AG09319 (cell line): ENCODE results near the gene PRDM5.

Experiments used
- DNase-seq: peaks from one replicate; pipeline ENCODE4 v3.0.0-alpha.2; 2010; ENCODE audit warnings: low read depth; ENCODE audit errors: extremely low read depth
- CTCF ChIP-seq: IDR thresholded peaks from 2 replicates; pipeline ENCODE4 v1.5.1; 2011; ENCODE audit warnings: low read depth, mild to moderate bottlenecking, inconsistent platforms, low read length, moderate library complexity

PRDM5 gene

GRCh38 chr4:120915336-120915735 lies 7.2 kb downstream of the PRDM5 start:
- no peak for DNase-seq

DNA sequence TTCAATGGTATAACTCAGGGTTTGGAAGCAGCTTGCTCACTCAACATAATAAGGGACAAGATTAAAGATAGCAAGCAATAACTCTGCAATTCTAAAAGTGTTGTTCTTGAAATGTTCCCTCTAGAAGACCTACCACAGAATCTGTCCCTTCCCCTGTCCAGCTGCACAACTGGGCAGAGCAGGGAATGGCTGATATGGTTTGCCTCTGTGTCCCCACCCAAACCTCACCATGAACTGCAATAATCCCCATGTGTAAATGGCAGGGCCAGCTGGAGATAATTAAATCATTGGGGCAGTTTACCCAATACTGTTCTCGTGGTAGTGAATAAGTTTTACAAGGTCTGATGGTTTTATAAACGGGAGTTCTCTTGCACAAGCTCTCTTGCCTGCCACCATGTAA lies 19.1 kb downstream of the PRDM5 start:
- no peak for DNase-seq
- TF ChIP-seq CTCF, result no peak

More at GRCh38 chr4:120915336-120915735, 7.2 kb downstream of the PRDM5 start:
- no peak for TF ChIP-seq CTCF

- TF ChIP-seq CTCF, result no peak
Measured at GRCh38 chr4:120902925-120903324, 19.6 kb downstream of the PRDM5 start.

DNA sequence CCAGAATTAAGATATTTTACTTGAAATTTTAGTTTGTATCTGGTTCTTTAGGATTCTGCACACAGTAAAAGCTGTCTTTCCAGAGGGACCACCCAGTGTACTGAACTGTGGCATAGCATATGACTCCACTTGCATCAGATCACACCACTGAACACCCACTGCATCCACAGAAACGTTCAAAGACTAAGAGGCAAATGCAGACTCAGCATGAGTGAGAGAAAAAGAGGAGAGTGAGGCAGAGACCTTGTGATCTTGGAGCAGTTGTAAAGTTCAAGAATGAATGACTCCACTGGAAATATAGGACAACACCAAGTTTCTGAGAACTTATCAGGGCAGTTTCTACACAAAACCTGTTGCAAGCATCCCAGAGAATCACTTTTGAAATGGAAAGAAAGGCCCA lies 20.8 kb downstream of the PRDM5 start:
- no peak for TF ChIP-seq CTCF
- DNase-seq, result no peak

More at GRCh38 chr4:120902925-120903324, 19.6 kb downstream of the PRDM5 start:
- DNase-seq, result no peak

DNA sequence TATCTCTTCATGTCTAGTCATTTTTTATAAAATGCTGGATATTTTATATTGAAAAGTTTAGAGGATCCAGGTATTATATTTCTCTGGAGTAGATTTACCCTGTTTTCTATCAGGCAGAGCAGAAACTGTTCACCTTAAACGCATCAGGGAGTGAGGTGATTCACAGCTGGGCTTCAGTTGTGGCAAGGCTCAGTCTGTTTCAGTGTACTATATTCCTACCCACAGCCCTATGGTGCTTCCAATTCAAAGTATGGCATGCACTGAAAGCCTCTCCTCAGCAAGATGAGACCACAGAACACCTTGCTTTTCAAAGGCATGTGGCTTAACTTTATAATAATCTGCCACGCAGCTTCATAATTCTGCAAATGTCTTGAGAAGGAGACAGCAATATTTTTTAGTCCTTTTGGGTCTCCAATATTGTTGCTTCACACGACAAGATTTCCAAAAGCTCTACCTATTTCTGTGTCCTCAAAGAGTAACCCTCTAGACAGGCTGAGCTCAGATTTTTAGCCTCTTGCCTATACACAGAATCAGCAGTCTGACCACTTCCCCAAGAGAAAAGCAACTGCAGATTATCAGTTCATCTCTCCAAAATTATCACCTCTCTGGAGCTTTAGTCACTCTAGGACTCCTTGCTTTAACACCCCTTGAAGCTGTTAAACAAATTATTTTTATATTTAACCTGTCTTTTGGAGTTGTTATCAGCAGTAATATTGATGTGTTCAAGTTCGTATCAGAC lies 24.4 kb downstream of the PRDM5 start:
- TF ChIP-seq CTCF, result no peak
- no peak for DNase-seq

- TF ChIP-seq CTCF, result no peak
Measured at GRCh38 chr4:120895554-120895953, 27.0 kb downstream of the PRDM5 start.

GRCh38 chr4:120893314-120893713 lies 29.2 kb downstream of the PRDM5 start:
- TF ChIP-seq CTCF, result no peak
- no peak for DNase-seq

More at GRCh38 chr4:120895554-120895953, 27.0 kb downstream of the PRDM5 start:
- no peak for DNase-seq
